Stimulated activated naive CD4-positive, alpha-beta T cell (primary cell): ENCODE measurements around the gene NEU4.

Experiments used
- DNase-seq, 6 experiments: peaks; one replicate each; lab custom pipeline; 2025; lab: John Stamatoyannopoulos, UW

Gene NEU4

GRCh38 chr2:241852981-241853631 is 44.1 kb downstream of the NEU4 start:
- no peak for DNase-seq

DNA sequence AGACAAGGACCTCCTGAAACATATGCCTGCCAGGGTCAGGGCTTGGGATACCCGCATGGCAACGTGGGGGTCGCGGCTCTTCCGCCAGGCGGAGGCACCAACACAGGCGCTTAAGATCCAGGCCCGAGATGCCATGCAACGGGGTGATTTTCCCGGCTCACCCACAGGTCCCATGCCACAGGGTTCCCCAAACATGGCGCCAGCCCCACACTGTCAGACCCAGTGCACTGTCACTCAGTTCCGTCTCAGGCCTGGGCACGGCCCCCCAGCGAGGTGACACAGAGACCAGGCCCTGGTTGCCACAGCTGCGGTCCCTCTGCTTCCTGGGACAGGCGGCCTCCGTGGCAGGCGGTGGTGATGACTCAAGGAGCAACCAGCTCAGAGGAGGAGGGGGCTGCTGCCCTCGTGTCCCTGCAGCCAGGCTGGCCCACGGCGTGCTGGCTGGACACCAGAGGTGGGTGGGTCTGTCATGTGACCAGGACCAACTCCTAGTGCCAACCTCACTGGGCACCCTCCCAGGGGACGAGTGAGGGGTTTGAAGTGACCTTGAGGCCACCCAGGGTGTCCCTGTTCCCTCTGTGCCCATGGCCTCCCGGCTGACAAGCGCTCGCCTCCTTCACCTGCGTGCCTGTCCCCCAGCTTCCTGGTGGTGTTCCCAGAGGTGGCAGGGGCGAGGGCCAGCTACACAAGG is 44.8 kb downstream of the NEU4 start:
- DNase-seq, result no peak

- no peak for DNase-seq
Measured at GRCh38 chr2:241854342-241855244, 45.6 kb downstream of the NEU4 start.

DNA sequence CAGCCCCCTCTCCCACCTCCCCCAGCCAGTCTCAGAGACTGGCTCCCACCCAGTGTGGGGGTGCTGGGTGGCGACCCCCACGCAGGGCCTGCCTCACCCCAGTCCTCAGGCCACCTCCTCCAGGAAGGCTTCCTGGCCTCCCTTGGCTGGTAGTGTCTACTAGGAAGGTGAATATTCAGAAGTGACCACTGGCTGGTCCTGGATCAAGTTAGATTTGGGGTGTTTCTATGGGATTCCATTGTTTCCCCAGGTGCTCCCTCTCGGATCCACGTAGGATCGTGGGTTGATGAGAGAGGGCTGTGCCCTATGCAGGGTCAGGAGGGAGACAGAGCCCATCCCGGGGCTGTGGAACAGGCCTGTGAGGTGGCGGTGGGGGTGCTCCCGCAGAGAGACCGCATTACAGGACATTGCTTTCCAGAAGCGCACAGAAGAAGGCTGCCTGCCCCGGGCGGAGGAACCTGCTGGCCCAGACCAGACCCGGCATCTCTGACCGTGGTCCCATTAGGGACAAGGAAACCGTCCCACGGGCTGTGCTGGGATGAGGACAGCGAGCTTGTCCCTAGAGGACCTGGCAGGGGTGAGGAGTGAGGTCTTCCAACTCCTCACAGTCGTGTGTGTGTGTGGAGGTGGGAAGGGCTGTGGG is 46.4 kb downstream of the NEU4 start:
- DNase-seq, result no peak

DNA sequence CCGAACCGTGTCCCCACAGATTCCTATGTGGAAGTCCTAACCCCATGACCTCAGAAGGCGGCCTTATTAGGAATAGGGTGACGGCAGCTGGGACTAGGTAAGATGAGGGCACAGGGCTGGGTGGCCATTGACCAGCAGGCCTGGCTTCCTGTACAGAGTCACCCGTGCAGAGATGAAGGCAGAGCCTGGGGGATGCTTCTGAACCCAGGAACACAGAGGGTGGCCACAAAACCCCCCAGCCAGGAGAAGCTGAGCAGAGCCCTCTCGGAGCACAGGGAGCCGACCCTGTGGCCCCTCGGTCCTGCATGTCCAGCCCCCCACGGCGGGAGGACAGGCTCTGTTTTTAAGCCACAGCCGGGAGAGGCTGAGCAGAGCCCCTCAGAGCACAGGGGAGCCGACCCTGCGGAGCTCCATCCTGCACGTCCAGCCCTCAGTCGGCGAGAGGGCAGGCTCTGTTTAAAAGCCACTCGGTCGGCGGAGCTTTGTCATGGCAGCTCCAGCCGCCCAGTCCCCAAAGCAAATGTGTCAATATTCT is 47.0 kb downstream of the NEU4 start:
- DNase-seq, result no peak

- DNase-seq, result no peak
Measured at GRCh38 chr2:241857041-241857541, 48.1 kb downstream of the NEU4 start.

GRCh38 chr2:241857572-241858121 is 48.7 kb downstream of the NEU4 start:
- no peak for DNase-seq

DNA sequence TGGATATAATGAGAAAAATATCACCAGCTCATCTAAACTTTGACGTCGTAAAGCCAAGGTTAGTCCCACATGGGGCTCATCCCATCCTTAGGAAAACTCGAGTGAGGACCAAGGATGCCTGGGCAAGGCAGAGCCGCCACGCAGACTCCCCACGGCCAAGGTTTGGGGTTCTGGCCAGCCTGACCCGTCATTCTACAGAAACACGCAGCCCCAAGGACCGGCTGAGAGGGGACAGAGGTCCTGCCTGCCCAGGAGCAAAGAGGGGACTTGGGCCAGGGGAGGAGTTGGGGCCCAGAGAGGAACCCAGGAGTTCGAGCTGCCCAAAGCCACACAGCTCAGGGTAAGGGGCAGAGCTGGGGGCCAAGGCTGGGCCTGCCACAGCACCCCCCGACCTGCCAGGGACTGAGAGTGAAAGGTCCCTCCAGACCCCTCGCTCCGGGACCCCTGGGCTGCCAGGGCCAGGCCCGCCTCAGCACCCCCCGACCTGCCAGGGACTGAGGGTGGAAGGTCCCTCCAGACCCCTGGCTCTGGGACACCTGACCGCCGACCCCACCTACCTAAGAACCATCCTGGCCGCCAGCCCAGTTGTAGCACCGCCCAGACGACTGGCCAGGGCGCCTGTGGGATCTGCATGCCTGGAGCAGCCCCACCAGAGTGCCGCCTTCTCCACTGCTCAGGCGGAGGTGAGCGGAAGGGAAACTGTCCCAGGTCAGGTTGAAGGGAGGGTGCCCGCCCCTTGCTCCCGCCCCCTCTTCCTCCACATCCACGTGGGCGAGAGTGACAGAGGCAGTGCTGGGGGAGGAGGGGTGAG is 49.4 kb downstream of the NEU4 start, which contains the start of gene PDCD1:
TSS of gene PDCD1 (minus strand) at position 689 of the 811 bp plus-strand sequence. CDS start at position 633, 56 bp downstream.
- peak in 3 of 6 experiments; percentile 19 to 44 (median 36) for DNase-seq

- DNase-seq, result no peak
Measured at GRCh38 chr2:241859017-241859435, 50.0 kb downstream of the NEU4 start.

- DNase-seq, result peak in 2 of 6 experiments; percentile 15 to 35
Measured at GRCh38 chr2:241859436-241860183, 50.6 kb downstream of the NEU4 start.

- DNase-seq, result peak in 1 of 6 experiments; percentile 35
Measured at GRCh38 chr2:241860184-241861078, 51.4 kb downstream of the NEU4 start.

- no peak for DNase-seq
Measured at GRCh38 chr2:241861264-241861663, 52.3 kb downstream of the NEU4 start.

DNA sequence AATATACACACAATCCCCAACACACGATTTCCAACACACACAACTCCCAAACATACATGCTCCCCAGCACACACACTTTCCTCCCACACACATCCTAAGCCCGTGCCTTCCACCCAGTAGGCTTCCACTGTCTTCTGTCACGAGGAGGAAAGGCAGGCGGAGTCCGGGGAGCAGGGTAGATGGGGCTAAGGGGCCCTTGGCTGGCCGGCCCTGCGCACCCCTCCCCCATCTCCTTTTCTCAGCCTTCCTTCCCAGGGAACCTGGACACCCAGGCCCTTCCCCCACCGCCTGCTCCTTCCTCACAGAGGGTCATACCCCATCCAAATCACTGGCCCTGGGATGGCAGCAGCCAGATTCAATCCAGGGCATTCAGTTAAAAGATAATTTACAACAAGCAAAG is 53.1 kb downstream of the NEU4 start:
- no peak for DNase-seq

DNA sequence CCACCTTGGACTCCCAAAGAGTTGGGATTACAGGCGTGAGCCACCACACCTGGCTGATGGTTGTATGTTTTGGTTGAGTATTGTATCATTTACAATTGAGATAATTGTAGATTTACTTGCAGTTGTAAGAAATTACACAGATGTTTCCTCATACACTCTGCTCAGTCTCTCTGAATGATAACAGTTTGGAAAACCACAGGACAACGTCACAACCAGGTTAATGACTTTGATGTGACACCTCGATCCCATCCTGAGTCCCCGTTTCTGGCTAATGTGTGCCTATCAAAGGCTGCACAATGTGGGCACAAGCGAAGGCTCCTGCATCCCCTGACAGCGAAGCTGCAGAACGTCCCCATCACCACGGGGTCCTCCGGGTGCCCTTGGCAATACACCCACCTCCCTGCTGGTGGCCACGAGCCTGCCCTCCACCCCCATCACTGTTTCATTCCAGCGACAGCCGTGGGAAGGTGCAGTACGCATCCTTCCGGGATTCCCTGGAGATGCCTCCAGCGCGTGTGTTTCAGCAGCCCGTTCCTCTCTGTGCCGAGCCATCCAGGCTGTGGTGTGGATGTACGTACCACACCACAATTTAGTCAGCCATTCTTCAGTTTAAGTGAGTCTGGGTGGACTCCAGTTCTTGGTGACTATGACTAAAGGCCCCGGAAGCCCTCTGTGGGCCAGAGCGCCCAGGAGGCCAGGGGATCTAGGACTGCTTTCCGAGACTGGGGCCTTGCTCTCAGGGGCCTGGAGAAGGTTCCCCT is 54.0 kb downstream of the NEU4 start:
- no peak for DNase-seq

DNA sequence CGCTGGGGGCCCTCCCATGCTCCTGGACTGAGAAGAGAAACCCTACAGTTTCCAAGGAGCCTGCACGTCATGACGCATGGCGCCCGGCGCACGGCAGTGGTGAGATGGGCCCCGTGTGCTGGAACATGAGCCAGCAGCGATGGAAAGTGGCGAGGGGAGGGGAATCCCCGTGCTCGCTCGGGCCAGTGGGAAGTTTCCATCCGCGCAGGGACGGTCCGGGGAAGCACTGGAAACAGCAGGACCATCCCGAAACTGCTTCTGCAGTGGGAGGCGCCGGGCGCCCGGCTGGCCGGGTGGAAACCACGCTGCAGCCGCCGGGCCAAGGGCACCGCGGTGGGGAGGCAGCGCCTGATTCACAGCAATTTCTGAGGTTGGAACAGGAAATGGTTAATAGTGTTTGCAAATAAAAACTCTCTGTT is 54.6 kb downstream of the NEU4 start:
- no peak for DNase-seq

GRCh38 chr2:241864168-241864849 is 55.3 kb downstream of the NEU4 start:
- DNase-seq, result no peak

DNA sequence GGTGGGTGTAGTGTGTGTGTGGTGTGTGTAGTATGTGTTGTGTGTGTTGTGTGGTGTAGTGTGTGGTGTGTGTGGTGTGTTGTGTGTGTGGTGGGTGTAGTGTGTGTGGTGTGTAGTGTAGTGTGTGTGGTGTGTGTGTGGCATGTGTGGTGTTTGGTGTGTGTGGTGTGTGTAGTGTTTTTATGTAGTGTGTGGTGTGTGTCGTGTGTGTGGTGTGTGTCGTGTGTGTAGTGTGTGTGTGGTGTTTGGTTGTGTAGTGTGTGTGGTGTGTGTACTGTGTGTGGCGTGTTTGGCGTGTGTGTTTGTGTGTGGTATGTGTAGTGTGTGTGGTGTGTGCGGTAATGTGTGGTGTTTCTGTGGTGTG is 55.8 kb downstream of the NEU4 start:
- DNase-seq, result no peak
